ENCODE results near the gene IZUMO4. TPM values are rescaled to one million over a fixed set of nuclear protein-coding genes. Genes with fewer than 3 reads are reported as not detected.

The IZUMO4 gene
- total and polyA plus RNA-seq, 9 donors = 1.8 to 31.7 (median 10.7) TPM

- peak overlapping the region; percentile 88 for H3K4me3 ChIP-seq
- peaks cover 36% of the 10 kb centered on the region for H3K4me1 ChIP-seq (ENCODE audit: insufficient read depth)
- H3K9me3 ChIP-seq = no peaks in the 10 kb centered on the region
- DNase-seq = no peak
- H3K27me3 ChIP-seq = no peaks in the 10 kb centered on the region
- H3K27ac ChIP-seq = peak overlapping the region; percentile 87 to 92
- no peaks in the 10 kb centered on the region for H3K36me3 ChIP-seq
- intact Hi-C loops (cut with DNase I) = no loop called here
- TF ChIP-seq POLR2A (IDR thresholded peaks at IDR 0.05) (no peak), EP300 (IDR thresholded peaks at IDR 0.05) (no peak)
- TF ChIP-seq, protein P1, sequence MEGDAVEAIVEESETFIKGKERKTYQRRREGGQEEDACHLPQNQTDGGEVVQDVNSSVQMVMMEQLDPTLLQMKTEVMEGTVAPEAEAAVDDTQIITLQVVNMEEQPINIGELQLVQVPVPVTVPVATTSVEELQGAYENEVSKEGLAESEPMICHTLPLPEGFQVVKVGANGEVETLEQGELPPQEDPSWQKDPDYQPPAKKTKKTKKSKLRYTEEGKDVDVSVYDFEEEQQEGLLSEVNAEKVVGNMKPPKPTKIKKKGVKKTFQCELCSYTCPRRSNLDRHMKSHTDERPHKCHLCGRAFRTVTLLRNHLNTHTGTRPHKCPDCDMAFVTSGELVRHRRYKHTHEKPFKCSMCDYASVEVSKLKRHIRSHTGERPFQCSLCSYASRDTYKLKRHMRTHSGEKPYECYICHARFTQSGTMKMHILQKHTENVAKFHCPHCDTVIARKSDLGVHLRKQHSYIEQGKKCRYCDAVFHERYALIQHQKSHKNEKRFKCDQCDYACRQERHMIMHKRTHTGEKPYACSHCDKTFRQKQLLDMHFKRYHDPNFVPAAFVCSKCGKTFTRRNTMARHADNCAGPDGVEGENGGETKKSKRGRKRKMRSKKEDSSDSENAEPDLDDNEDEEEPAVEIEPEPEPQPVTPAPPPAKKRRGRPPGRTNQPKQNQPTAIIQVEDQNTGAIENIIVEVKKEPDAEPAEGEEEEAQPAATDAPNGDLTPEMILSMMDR (IDR thresholded peaks at IDR 0.05) = no peak
- WGBS, 3 donors = 0 to 1% (median 1%) methylated on average over 13 to 49 of the region's 49 CpGs
Observed at GRCh38 chr19:2050349-2050990, 46.2 kb upstream of the IZUMO4 start.

DNA sequence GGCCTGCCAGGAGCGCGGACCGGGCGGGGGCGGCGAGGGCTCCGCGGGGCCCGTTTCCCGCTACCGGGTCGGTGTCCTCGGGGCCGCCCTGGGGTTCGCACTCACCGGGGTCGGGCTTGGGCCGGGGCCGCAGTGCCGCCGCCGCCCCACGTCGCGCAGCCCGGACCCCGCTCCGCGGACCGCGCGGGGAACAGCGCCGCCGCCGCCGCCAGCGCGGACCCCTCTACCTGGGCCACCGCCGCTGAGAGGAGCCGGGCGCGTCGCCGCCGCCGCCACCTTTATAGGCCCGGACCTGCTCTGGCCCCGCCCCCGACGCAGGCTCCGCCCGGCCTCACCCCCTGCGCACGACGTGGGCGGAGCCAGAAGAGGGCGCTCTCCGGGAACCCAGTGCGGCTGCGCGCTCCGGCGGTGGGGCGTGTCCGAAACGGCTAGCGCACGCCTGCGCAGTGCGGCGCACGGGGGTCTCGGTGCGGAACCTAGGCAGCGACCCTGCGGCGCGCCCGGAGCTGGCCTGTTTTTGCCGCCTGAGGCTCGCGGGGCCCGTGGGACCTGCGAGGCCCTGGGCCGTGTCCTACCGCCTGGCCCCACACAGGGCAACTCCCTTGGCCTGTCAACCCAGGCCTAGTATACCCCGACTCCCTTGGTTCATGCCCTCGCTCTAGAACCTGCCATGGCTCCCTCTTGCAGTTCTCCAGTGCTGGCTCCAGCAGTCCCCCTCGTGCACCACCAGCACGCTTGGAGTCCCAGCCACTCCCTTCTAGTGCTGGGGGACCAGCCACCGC, 45.5 kb upstream of the IZUMO4 start, which contains the start of gene MKNK2:
TSS of gene MKNK2 (minus strand) at position 254 of the 782 bp plus-strand sequence. CDS start 393 bp downstream, outside the sequence.
- Histone ChIP-seq H3K9me3 (no peaks in the 10 kb centered on the region), H3K27ac (peak within 1 kb of the TSS; percentile 88 to 92), H3K4me1 (ENCODE audit: insufficient read depth) (peaks cover 39% of the 10 kb centered on the region), H3K27me3 (no peaks in the 10 kb centered on the region), H3K36me3 (no peaks in the 10 kb centered on the region), H3K4me3 (peak within 1 kb of the TSS; percentile 88)
- WGBS, 3 donors = 2 to 5% (median 3%) methylated on average over 38 to 93 of the region's 93 CpGs
- peak; percentile 93 to 98 (median 97) for DNase-seq
- intact Hi-C loops (cut with DNase I) = no loop called here
- TF ChIP-seq EP300 (IDR thresholded peaks at IDR 0.05) (no peak), POLR2A (IDR thresholded peaks at IDR 0.05) (peak; percentile 98)
- TF ChIP-seq, protein P1 (IDR thresholded peaks at IDR 0.05) = peak; percentile 51 to 83 (median 66)

- Histone ChIP-seq H3K36me3 (no peaks in the 10 kb centered on the region), H3K4me3 (peak overlapping the region; percentile 88), H3K4me1 (ENCODE audit: insufficient read depth) (peaks cover 42% of the 10 kb centered on the region), H3K27ac (peak overlapping the region; percentile 88 to 92), H3K27me3 (no peaks in the 10 kb centered on the region), H3K9me3 (no peaks in the 10 kb centered on the region)
- intact Hi-C loops (cut with DNase I) = no loop called here
- DNase-seq = peak; percentile 82 to 89 (median 84)
- TF ChIP-seq EP300 (IDR thresholded peaks at IDR 0.05) (no peak), POLR2A (IDR thresholded peaks at IDR 0.05) (no peak)
- TF ChIP-seq, protein P1 (IDR thresholded peaks at IDR 0.05) = no peak
- WGBS, 3 donors = 43 to 47% (median 44%) methylated on average over 18 of the region's 18 CpGs
Observed at GRCh38 chr19:2051773-2052704, 44.7 kb upstream of the IZUMO4 start.
